Activated CD4-positive, alpha-beta T cell treated with anti-CD3 and anti-CD28 coated beads, Interleukin-2, amount 10 ng/mL, durations not matched to agents 7 days and 5 days (primary cell): ENCODE measurements around the gene TOR4A. TPM values are rescaled to one million over a fixed set of nuclear protein-coding genes. Genes with fewer than 3 reads are reported as not detected.

Source experiments
- CTCF ChIA-PET: fragments of 350-600 bp; sonication (Branson Sonifier 250); formaldehyde crosslinking; loops from one replicate; lab custom pipeline; 2021; ENCODE audit warnings: antibody characterized with exemption; lab: Charles Lee
- POLR2A ChIA-PET: fragments of 350-600 bp; sonication (Branson Sonifier 250); formaldehyde crosslinking; loops from one replicate; lab custom pipeline; 2021; ENCODE audit warnings: antibody characterized with exemption; lab: Charles Lee
- DNase-seq: peaks from one replicate; pipeline ENCODE4 v3.0.0-alpha.2; 2020
- H3K27ac Mint-ChIP-seq: one replicate; pipeline ENCODE4 v1.8.0; 2021; ENCODE audit warnings: mild to moderate bottlenecking, moderate library complexity, mixed read lengths
- H3K27me3 Mint-ChIP-seq: one replicate; pipeline ENCODE4 v1.8.0; 2021; ENCODE audit warnings: mixed read lengths
- H3K36me3 Mint-ChIP-seq: one replicate; pipeline ENCODE4 v1.8.0; 2021; ENCODE audit warnings: low read depth, mixed read lengths
- H3K4me1 Mint-ChIP-seq: one replicate; pipeline ENCODE4 v1.8.0; 2021; ENCODE audit warnings: mixed read lengths
- H3K4me3 Mint-ChIP-seq: one replicate; pipeline ENCODE4 v1.8.0; 2021; ENCODE audit warnings: mild to moderate bottlenecking, moderate library complexity, mixed read lengths
- H3K9me3 Mint-ChIP-seq: one replicate; pipeline ENCODE4 v1.8.0; 2021; ENCODE audit warnings: mixed read lengths
- total RNA-seq, 2 experiments: library from RNA; stranded (reverse); gene quantifications; one replicate each; pipeline ENCODE4 v1.2.3, GENCODE V29; 2021

The TOR4A gene
- total RNA-seq, 2 experiments from 2014 or later: 6.0 to 7.1 TPM

- H3K27ac Mint-ChIP-seq: no peak overlapping the region
- POLR2A ChIA-PET: no interaction called here
- no peaks in the 10 kb centered on the region for H3K9me3 Mint-ChIP-seq
- H3K36me3 Mint-ChIP-seq: no peaks in the 10 kb centered on the region
- H3K4me1 Mint-ChIP-seq: peaks cover 13% of the 10 kb centered on the region
- H3K27me3 Mint-ChIP-seq: peaks cover 6% of the 10 kb centered on the region
- CTCF ChIA-PET: interaction anchor here (1.2 kb wide), 1 partner anchor 9 kb away, joined by 3 read pairs; no protein-coding TSS in a partner anchor
- no peak for DNase-seq
- H3K4me3 Mint-ChIP-seq: no peak overlapping the region
These were observed 3.2 kb downstream of the TOR4A start for GRCh38 chr9:137280474-137281344.

GRCh38 chr9:137281345-137282116 lies 4.0 kb downstream of the TOR4A start:
- peaks cover 6% of the 10 kb centered on the region for H3K27me3 Mint-ChIP-seq
- POLR2A ChIA-PET: no interaction called here
- H3K36me3 Mint-ChIP-seq: no peaks in the 10 kb centered on the region
- no peak overlapping the region for H3K4me3 Mint-ChIP-seq
- DNase-seq: no peak
- peaks cover 12% of the 10 kb centered on the region for H3K4me1 Mint-ChIP-seq
- CTCF ChIA-PET: interaction anchor here (0.7 to 1.5 kb wide), 3 partner anchors 12 to 542 kb away, joined by 3 to 5 read pairs (median 3); no protein-coding TSS in a partner anchor
- no peaks in the 10 kb centered on the region for H3K9me3 Mint-ChIP-seq
- H3K27ac Mint-ChIP-seq: no peak overlapping the region

- CTCF ChIA-PET: interaction anchor here (0.5 to 1.9 kb wide), 12 partner anchors 9 to 261 kb away, joined by 3 to 6 read pairs (median 4); partner anchors contain the start of genes EXD3, NOXA1, NRARP and TOR4A
- Mint-ChIP-seq H3K36me3 (no peaks in the 10 kb centered on the region), H3K9me3 (no peaks in the 10 kb centered on the region), H3K27me3 (peaks cover 10% of the 10 kb centered on the region), H3K27ac (no peak overlapping the region), H3K4me3 (no peak overlapping the region), H3K4me1 (peaks cover 3% of the 10 kb centered on the region)
- peak; percentile 37 for DNase-seq
- POLR2A ChIA-PET: interaction anchor here (0.7 kb wide), 1 partner anchor 586 kb away, joined by 3 read pairs; no protein-coding TSS in a partner anchor
These were observed 9.5 kb downstream of the TOR4A start for GRCh38 chr9:137286975-137287383.

GRCh38 chr9:137293094-137293481 lies 15.6 kb downstream of the TOR4A start:
- no peaks in the 10 kb centered on the region for H3K36me3 Mint-ChIP-seq
- no peaks in the 10 kb centered on the region for H3K9me3 Mint-ChIP-seq
- CTCF ChIA-PET: interaction anchor here (1.2 to 1.7 kb wide), 2 partner anchors 9 to 11 kb away, joined by 3 to 5 read pairs; partner anchors contain the start of gene NRARP
- no peak overlapping the region for H3K27ac Mint-ChIP-seq
- POLR2A ChIA-PET: no interaction called here
- H3K27me3 Mint-ChIP-seq: peaks cover 30% of the 10 kb centered on the region
- no peak overlapping the region for H3K4me3 Mint-ChIP-seq
- H3K4me1 Mint-ChIP-seq: peaks cover 5% of the 10 kb centered on the region
- no peak for DNase-seq

GRCh38 chr9:137293482-137294090 lies 16.1 kb downstream of the TOR4A start:
- Mint-ChIP-seq H3K27ac (no peak overlapping the region), H3K9me3 (no peaks in the 10 kb centered on the region), H3K4me3 (no peak overlapping the region), H3K36me3 (no peaks in the 10 kb centered on the region), H3K4me1 (peaks cover 5% of the 10 kb centered on the region), H3K27me3 (peaks cover 34% of the 10 kb centered on the region)
- no peak for DNase-seq
- POLR2A ChIA-PET: no interaction called here
- CTCF ChIA-PET: interaction anchor here (1.2 to 1.7 kb wide), 2 partner anchors 9 to 12 kb away, joined by 3 to 5 read pairs; partner anchors contain the start of gene NRARP

- CTCF ChIA-PET: interaction anchor here (1.2 to 1.7 kb wide), 2 partner anchors 8 to 12 kb away, joined by 3 to 5 read pairs; partner anchors contain the start of gene NRARP
- Mint-ChIP-seq H3K9me3 (no peaks in the 10 kb centered on the region), H3K36me3 (no peaks in the 10 kb centered on the region), H3K4me3 (peak overlapping the region; percentile 28), H3K27ac (no peak overlapping the region), H3K27me3 (peaks cover 37% of the 10 kb centered on the region), H3K4me1 (peaks cover 5% of the 10 kb centered on the region)
- peak; percentile 29 for DNase-seq
- POLR2A ChIA-PET: interaction anchor here (0.6 kb wide), 1 partner anchor 187 kb away, joined by 3 read pairs; no protein-coding TSS in a partner anchor
These were observed 16.7 kb downstream of the TOR4A start for GRCh38 chr9:137294091-137294680.

GRCh38 chr9:137294681-137295237 lies 17.2 kb downstream of the TOR4A start:
- Mint-ChIP-seq H3K27ac (no peak overlapping the region), H3K9me3 (no peaks in the 10 kb centered on the region), H3K4me3 (peak overlapping the region; percentile 28), H3K27me3 (peaks cover 40% of the 10 kb centered on the region), H3K4me1 (peaks cover 6% of the 10 kb centered on the region), H3K36me3 (no peaks in the 10 kb centered on the region)
- POLR2A ChIA-PET: interaction anchor here (0.6 kb wide), 1 partner anchor 188 kb away, joined by 3 read pairs; no protein-coding TSS in a partner anchor
- no peak for DNase-seq
- CTCF ChIA-PET: no interaction called here

- Mint-ChIP-seq H3K27me3 (peaks cover 44% of the 10 kb centered on the region), H3K9me3 (no peaks in the 10 kb centered on the region), H3K4me3 (no peak overlapping the region), H3K27ac (no peak overlapping the region), H3K4me1 (peaks cover 9% of the 10 kb centered on the region), H3K36me3 (no peaks in the 10 kb centered on the region)
- peak; percentile 36 for DNase-seq
- ChIA-PET CTCF (no interaction called here), POLR2A (no interaction called here)
These were observed 17.8 kb downstream of the TOR4A start for GRCh38 chr9:137295238-137295811.

- CTCF ChIA-PET: interaction anchor here (1.0 to 1.3 kb wide), 2 partner anchors 79 to 568 kb away, joined by 3 read pairs; no protein-coding TSS in a partner anchor
- H3K4me3 Mint-ChIP-seq: peak overlapping the region; percentile 40
- peaks cover 48% of the 10 kb centered on the region for H3K27me3 Mint-ChIP-seq
- no peaks in the 10 kb centered on the region for H3K9me3 Mint-ChIP-seq
- H3K4me1 Mint-ChIP-seq: peaks cover 13% of the 10 kb centered on the region
- no peaks in the 10 kb centered on the region for H3K36me3 Mint-ChIP-seq
- DNase-seq: no peak
- POLR2A ChIA-PET: no interaction called here
- no peak overlapping the region for H3K27ac Mint-ChIP-seq
These were observed 18.5 kb downstream of the TOR4A start for GRCh38 chr9:137295849-137296669.

GRCh38 chr9:137296670-137297664 lies 19.4 kb downstream of the TOR4A start:
- Mint-ChIP-seq H3K4me3 (peak overlapping the region; percentile 40), H3K27ac (no peak overlapping the region), H3K9me3 (no peaks in the 10 kb centered on the region), H3K27me3 (peaks cover 51% of the 10 kb centered on the region), H3K36me3 (no peaks in the 10 kb centered on the region), H3K4me1 (peaks cover 13% of the 10 kb centered on the region)
- POLR2A ChIA-PET: no interaction called here
- CTCF ChIA-PET: interaction anchor here (1.0 to 1.3 kb wide), 2 partner anchors 78 to 568 kb away, joined by 3 read pairs; no protein-coding TSS in a partner anchor
- no peak for DNase-seq
